HCT116 (cell line): ENCODE data around the gene DIO3. TPM values are rescaled to one million over a fixed set of nuclear protein-coding genes. Genes with fewer than 3 reads are reported as not detected.

Experiments used
- ATAC-seq: fragments of 200-7000 bp; cut with Tn5 transposase; 2 replicates; pipeline ENCODE4 v1.9.1; 2020; ENCODE audit warnings: mild to moderate bottlenecking, moderate library complexity
- BruUV-seq: library from RNA; stranded (reverse); fragments of 400-500 nt; replicated peaks from 2 replicates; lab custom pipeline; 2021; lab: Mats Ljungman, UMichigan
- CTCF ChIA-PET: fragments of 300-600 bp; sonication (Branson Sonifier 250); formaldehyde crosslinking; loops from one replicate; lab custom pipeline; 2021; ENCODE audit warnings: antibody characterized with exemption; lab: Charles Lee
- POLR2A ChIA-PET: fragments of 300-600, 350-600 bp; sonication (Branson Sonifier 250); formaldehyde crosslinking; loops from one replicate; lab custom pipeline; 2021; ENCODE audit warnings: antibody characterized with exemption; lab: Charles Lee
- RAD21 ChIA-PET, 2 experiments: fragments of 300-600 bp; sonication (Branson Sonifier 250); formaldehyde crosslinking; loops; one replicate each; lab custom pipeline; 2023; ENCODE audit warnings: low total read pairs in 2 of 2; ENCODE audit not compliant: uncharacterized antibody in 2 of 2, unreplicated experiment in 2 of 2, low non-redundant PET in 1 of 2; lab: Charles Lee
- DNase-seq: peaks from one replicate; pipeline ENCODE4 v3.0.0-alpha.2; 2010; ENCODE audit warnings: low read depth, low spot score
- H2AFZ ChIP-seq: fragments of 200-600 bp; shearing (Covaris generic), sonication (generic); 2 replicates; pipeline ENCODE4 v1.6.1; 2017; ENCODE audit warnings: low read depth, mixed run types, mixed read lengths, antibody characterized with exemption, low read length; ENCODE audit not compliant: poor library complexity, severe bottlenecking
- H3K27ac ChIP-seq: 2 replicates; pipeline ENCODE4 v1.5.1; 2012; ENCODE audit warnings: low read depth, low read length
- H3K27me3 ChIP-seq: fragments of 200-600 bp; sonication (generic); 2 replicates; pipeline ENCODE4 v1.6.1; 2016; ENCODE audit warnings: mixed run types, low read length, mixed read lengths; ENCODE audit not compliant: insufficient read depth
- H3K36me3 ChIP-seq, 2 experiments: fragments of 200-500 bp in 1 of 2; fragments of 200-600 bp in 1 of 2; sonication (Bioruptor generic) in 1 of 2; sonication (generic) in 1 of 2; 2 replicates each; pipeline versions ENCODE4 v1.5.1 to v1.6.1; 2014 to 2016; ENCODE audit warnings: low read length in 2 of 2, inconsistent platforms in 1 of 2, mixed read lengths in 1 of 2, mixed run types in 1 of 2; ENCODE audit not compliant: insufficient read depth in 2 of 2, control insufficient read depth in 1 of 2
- H3K4me1 ChIP-seq, 2 experiments: fragments of 200-600 bp in 1 of 2; sonication (generic) in 1 of 2; 2 replicates each; pipeline versions ENCODE4 v1.5.1 to v1.6.1; 2012 to 2017; ENCODE audit warnings: low read length in 2 of 2, inconsistent platforms in 1 of 2, mild to moderate bottlenecking in 1 of 2, mixed read lengths in 1 of 2, mixed run types in 1 of 2, moderate library complexity in 1 of 2; ENCODE audit not compliant: insufficient read depth in 2 of 2, control insufficient read depth in 1 of 2
- H3K4me2 ChIP-seq: fragments of 200-600 bp; sonication (generic); 2 replicates; pipeline ENCODE4 v1.6.1; 2017; ENCODE audit warnings: mixed run types, low read length, mixed read lengths
- H3K4me3 ChIP-seq, 2 experiments: fragments of 200-600 bp in 1 of 2; sonication (generic) in 1 of 2; replicated peaks in 1 of 2; 2 replicates each; pipeline ENCODE4 v1.5.1; 2011 to 2016; ENCODE audit warnings: low read length in 2 of 2, control low read depth in 1 of 2, low read depth in 1 of 2, mild to moderate bottlenecking in 1 of 2, mixed read lengths in 1 of 2, mixed run types in 1 of 2
- H3K79me2 ChIP-seq: fragments of 200-600 bp; sonication (generic); 2 replicates; pipeline ENCODE4 v1.6.1; 2017; ENCODE audit warnings: mild to moderate bottlenecking, mixed run types, low read length, moderate library complexity, mixed read lengths; ENCODE audit not compliant: insufficient read depth
- H3K9ac ChIP-seq: fragments of 200-600 bp; sonication (generic); 2 replicates; pipeline ENCODE4 v1.6.1; 2016; ENCODE audit warnings: low read length, mixed read lengths
- H3K9me2 ChIP-seq: fragments of 200-600 bp; sonication (generic), shearing (Covaris generic); 2 replicates; pipeline ENCODE4 v1.6.1; 2017; ENCODE audit warnings: mixed run types, mild to moderate bottlenecking, moderate library complexity; ENCODE audit not compliant: insufficient read depth
- H3K9me3 ChIP-seq, 2 experiments: fragments of 200-500 bp in 1 of 2; fragments of 200-600 bp in 1 of 2; sonication (Bioruptor generic) in 1 of 2; sonication (generic) in 1 of 2; 2 replicates each; pipeline ENCODE4 v1.6.1; 2014 to 2017; ENCODE audit warnings: low read length in 2 of 2, mixed read lengths in 2 of 2, inconsistent platforms in 1 of 2, low read depth in 1 of 2, mild to moderate bottlenecking in 1 of 2, mixed run types in 1 of 2, moderate library complexity in 1 of 2; ENCODE audit not compliant: control insufficient read depth in 1 of 2, insufficient read depth in 1 of 2
- H4K20me1 ChIP-seq: fragments of 200-600 bp; sonication (generic), shearing (Covaris generic); 2 replicates; pipeline ENCODE4 v1.6.1; 2017; ENCODE audit warnings: mixed run types, mild to moderate bottlenecking, moderate library complexity; ENCODE audit not compliant: insufficient read depth
- ATF3 ChIP-seq: IDR thresholded peaks from 2 replicates; pipeline ENCODE4 v1.6.1; 2012
- CBX3 ChIP-seq: IDR thresholded peaks from 2 replicates; pipeline ENCODE4 v1.6.1; 2012; ENCODE audit warnings: low read depth
- CEBPB ChIP-seq: IDR thresholded peaks from 2 replicates; pipeline ENCODE4 v1.6.1; 2012; ENCODE audit warnings: low read depth
- CTCF ChIP-seq, 3 experiments: fragments of 200-600 bp in 1 of 3; sonication (generic) in 1 of 3; IDR thresholded peaks in 2 of 3; conservative IDR thresholded peaks in 1 of 3; 2 replicates each; pipeline ENCODE4 v1.5.1; 2012 to 2017; ENCODE audit warnings: low read depth in 2 of 3, low read length in 2 of 3, antibody characterized with exemption in 1 of 3, borderline replicate concordance in 1 of 3, control low read depth in 1 of 3, mild to moderate bottlenecking in 1 of 3, mixed read lengths in 1 of 3, mixed run types in 1 of 3, moderate library complexity in 1 of 3; ENCODE audit not compliant: insufficient read depth in 1 of 3
- EGR1 ChIP-seq: IDR thresholded peaks from 2 replicates; pipeline ENCODE4 v1.6.1; 2012; ENCODE audit warnings: low read depth
- ELF1 ChIP-seq: IDR thresholded peaks from 2 replicates; pipeline ENCODE4 v1.6.1; 2012; ENCODE audit warnings: low read depth, borderline replicate concordance
- EZH2 ChIP-seq: fragments of 200-600 bp; sonication (generic); IDR thresholded peaks from 2 replicates; pipeline ENCODE4 v1.6.1; 2017; ENCODE audit warnings: antibody characterized with exemption, mixed run types
- EZH2phosphoT487 ChIP-seq: fragments of 200-600 bp; IDR thresholded peaks from 2 replicates; pipeline ENCODE4 v1.6.1; 2018; ENCODE audit warnings: antibody characterized with exemption, borderline replicate concordance
- FOSL1 ChIP-seq: IDR thresholded peaks from 2 replicates; pipeline ENCODE4 v1.6.1; 2012; ENCODE audit warnings: low read depth
- JUND ChIP-seq: IDR thresholded peaks from 2 replicates; pipeline ENCODE4 v1.6.1; 2012
- POLR2A ChIP-seq: IDR thresholded peaks from 2 replicates; pipeline ENCODE4 v1.7.0; 2011; ENCODE audit warnings: borderline replicate concordance; ENCODE audit not compliant: insufficient read depth, insufficient read length; ENCODE audit errors: extremely low read depth
- RAD21 ChIP-seq: IDR thresholded peaks from 2 replicates; pipeline ENCODE4 v1.6.1; 2012; ENCODE audit warnings: low read depth, mild to moderate bottlenecking
- REST ChIP-seq: IDR thresholded peaks from 2 replicates; pipeline ENCODE4 v1.6.1; 2012; ENCODE audit warnings: low read depth
- SIN3A ChIP-seq: IDR thresholded peaks from 2 replicates; pipeline ENCODE4 v1.6.1; 2012; ENCODE audit warnings: low read depth
- SP1 ChIP-seq: IDR thresholded peaks from 2 replicates; pipeline ENCODE4 v1.6.1; 2012; ENCODE audit warnings: low read depth
- SRF ChIP-seq: IDR thresholded peaks from 2 replicates; pipeline ENCODE4 v1.6.1; 2012; ENCODE audit warnings: low read depth
- TCF7L2 ChIP-seq: IDR thresholded peaks from 2 replicates; pipeline ENCODE4 v1.7.0; 2011; ENCODE audit warnings: borderline replicate concordance, inconsistent platforms; ENCODE audit not compliant: insufficient read depth, insufficient read length; ENCODE audit errors: extremely low read depth
- YY1 ChIP-seq: IDR thresholded peaks from 2 replicates; pipeline ENCODE4 v1.6.1; 2011; ENCODE audit warnings: low read length, low read depth, moderate library complexity, mild to moderate bottlenecking; ENCODE audit not compliant: insufficient replicate concordance; ENCODE audit errors: extremely low read depth
- ZFX ChIP-seq: fragments of 450-650 bp; IDR thresholded peaks from 2 replicates; pipeline ENCODE4 v1.6.1; 2017
- ZNF274 ChIP-seq: fragments of 200-500 bp; sonication (Bioruptor generic); IDR thresholded peaks from 2 replicates; pipeline ENCODE4 v1.6.1; 2014; ENCODE audit warnings: mild to moderate bottlenecking, low read depth, low read length, inconsistent platforms
- intact Hi-C: fragments of 100-400 bp; cut with micrococcal nuclease; formaldehyde crosslinking; loops from 2 replicates; pipeline ENCODE4 v1.10.0; 2022
- total RNA-seq: library from RNA; stranded (reverse); gene quantifications from one replicate; pipeline ENCODE4 v1.2.1, GENCODE V29; 2021; ENCODE audit not compliant: unreplicated experiment

DIO3 gene
- total RNA-seq, 1 experiment from 2014 or later, result 0.34 TPM

GRCh38 chr14:101598571-101599233 is 37.4 kb downstream of the DIO3 start:
- H3K9ac ChIP-seq, result no peak overlapping the region
- BruUV-seq, result no TSS peak
- no peaks in the 10 kb centered on the region for H3K27me3 ChIP-seq
- no peak overlapping the region for H3K4me2 ChIP-seq
- ChIA-PET RAD21 (no interaction called here), CTCF (no interaction called here), POLR2A (no interaction called here)
- no peak overlapping the region for H3K4me3 ChIP-seq
- no peaks in the 10 kb centered on the region for H4K20me1 ChIP-seq
- ATAC-seq, result no peak
- H3K9me3 ChIP-seq, result no peaks in the 10 kb centered on the region
- no peaks in the 10 kb centered on the region for H3K79me2 ChIP-seq
- H3K27ac ChIP-seq, result no peak overlapping the region
- H3K36me3 ChIP-seq, result no peaks in the 10 kb centered on the region
- H3K4me1 ChIP-seq, result no peaks in the 10 kb centered on the region
- DNase-seq, result no peak
- no peaks in the 10 kb centered on the region for H3K9me2 ChIP-seq
- H2AFZ ChIP-seq, result no peak overlapping the region
- no peak for TF ChIP-seq ZNF274
- TF ChIP-seq YY1, result no peak
- no peak for TF ChIP-seq CEBPB
- TF ChIP-seq SRF, result no peak
- TF ChIP-seq JUND, result no peak
- TF ChIP-seq SP1, result no peak
- TF ChIP-seq ZFX, result no peak
- TF ChIP-seq SIN3A, result no peak
- no peak for TF ChIP-seq EZH2phosphoT487
- TF ChIP-seq REST, result no peak
- TF ChIP-seq POLR2A, result no peak
- no peak for TF ChIP-seq EZH2
- no peak for TF ChIP-seq ELF1
- TF ChIP-seq RAD21, result no peak
- no peak for TF ChIP-seq EGR1
- no peak for TF ChIP-seq CBX3
- no peak for TF ChIP-seq CTCF (IDR thresholded peaks at IDR 0.05 in 2 of 3, conservative IDR thresholded peaks at IDR 0.05 in 1 of 3; ENCODE audit: borderline replicate concordance in 1 of 3, insufficient read depth in 1 of 3, low read depth in 2 of 3, low read length in 2 of 3)
- no peak for TF ChIP-seq ATF3
- no peak for TF ChIP-seq FOSL1
- TF ChIP-seq TCF7L2, result no peak
- intact Hi-C loops, result no loop called here
